ENCODE measurements around the gene CHD8.
"Not testable (repeated sequence)": the region's sequence is repeated elsewhere in the genome, so short reads cannot be mapped to it uniquely, and the experiment has no call there.

Gene CHD8

GRCh38 chr14:21406213-21406612 is 49.7 kb downstream of the CHD8 start:
- TF ChIP-seq POLR2A (IDR thresholded peaks at IDR 0.05; ENCODE audit: low read length) (no peak), GATA1 (IDR thresholded peaks at IDR 0.05; ENCODE audit: low read depth, low read length) (no peak)
- no peak for DNase-seq

DNA sequence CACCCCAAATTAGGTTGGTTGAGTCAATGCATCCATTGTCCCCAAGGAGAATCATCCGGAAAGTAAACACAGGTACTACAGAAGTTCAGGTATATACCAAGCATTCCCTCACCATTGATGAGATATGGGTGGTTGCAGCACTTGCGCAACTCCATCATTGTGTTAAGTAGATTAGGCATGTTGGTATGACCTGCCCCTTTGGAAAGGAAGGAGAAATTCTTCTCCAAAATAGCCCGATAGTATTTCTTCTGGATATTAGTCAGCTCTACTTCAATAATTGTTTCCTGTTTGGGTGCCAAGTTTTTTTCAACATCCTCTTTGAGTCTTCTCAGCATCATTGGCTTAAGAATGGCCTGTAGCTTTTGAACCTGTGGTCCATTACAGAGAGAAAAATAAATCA is 50.8 kb downstream of the CHD8 start:
- no peak for DNase-seq

DNA sequence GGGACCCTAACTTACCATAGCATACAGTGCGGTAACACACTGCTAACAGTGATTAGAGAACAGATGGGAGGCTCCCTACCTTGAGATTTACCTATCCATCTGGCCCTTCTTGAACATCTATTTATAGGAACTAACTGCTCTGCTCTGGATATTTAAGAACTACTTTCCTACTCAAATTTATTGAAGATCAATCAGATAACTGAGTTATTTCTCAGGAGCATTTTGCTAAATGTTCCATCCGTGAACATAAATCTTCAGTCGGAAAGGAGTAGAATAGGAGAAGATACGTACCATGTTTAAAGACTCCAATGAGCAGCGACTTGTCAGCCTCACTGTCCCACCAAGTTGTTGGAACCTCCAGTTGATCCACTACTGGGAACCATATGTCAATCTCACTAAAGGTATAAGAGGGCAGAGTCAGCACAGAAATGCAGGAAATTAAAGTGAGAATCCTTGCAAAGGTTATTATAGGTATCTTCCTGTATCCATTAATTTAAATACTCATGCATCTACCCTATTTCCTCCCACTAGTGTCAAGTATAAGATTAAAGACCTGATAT is 56.5 kb downstream of the CHD8 start:
- TF ChIP-seq GATA1 (IDR thresholded peaks at IDR 0.05; ENCODE audit: low read depth, low read length), result no peak
- no peak for DNase-seq

More for the DNA sequence above, 50.8 kb downstream of the CHD8 start:
- TF ChIP-seq GATA1 (IDR thresholded peaks at IDR 0.05; ENCODE audit: low read depth, low read length) (no peak), POLR2A (IDR thresholded peaks at IDR 0.05; ENCODE audit: low read length) (no peak)

DNA sequence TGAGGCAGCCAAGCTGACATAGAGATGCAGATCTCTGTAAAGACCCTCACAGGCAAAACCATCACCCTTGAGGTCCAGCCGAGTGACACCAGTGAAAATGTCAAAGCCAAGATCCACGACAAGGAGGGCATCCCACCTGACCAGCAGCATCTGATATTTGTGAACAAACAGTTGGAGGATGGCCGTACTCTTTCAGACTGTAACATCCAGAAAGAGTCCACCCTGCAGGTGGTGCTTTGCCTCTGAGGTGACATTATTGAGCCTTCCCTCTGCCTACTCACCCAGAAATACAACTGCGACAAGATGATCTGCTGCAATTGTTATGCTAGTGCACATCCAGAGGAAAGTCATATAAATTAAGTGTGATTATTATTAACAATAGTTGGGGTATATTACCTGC is 57.0 kb downstream of the CHD8 start:
- no peak for DNase-seq
- no peak for TF ChIP-seq POLR2A (IDR thresholded peaks at IDR 0.05; ENCODE audit: low read length)
- no peak for TF ChIP-seq GATA1 (IDR thresholded peaks at IDR 0.05; ENCODE audit: low read depth, low read length)

GRCh38 chr14:21395450-21395849 is 60.5 kb downstream of the CHD8 start:
- TF ChIP-seq POLR2A (IDR thresholded peaks at IDR 0.05; ENCODE audit: low read length) (no peak), GATA1 (IDR thresholded peaks at IDR 0.05; ENCODE audit: low read depth, low read length) (no peak)
- DNase-seq, result no peak

GRCh38 chr14:21385188-21385904 is 70.6 kb downstream of the CHD8 start:
- TF ChIP-seq POLR2A (IDR thresholded peaks at IDR 0.05; ENCODE audit: low read length) (no peak), GATA1 (IDR thresholded peaks at IDR 0.05; ENCODE audit: low read depth, low read length) (no peak)
- DNase-seq, result no peak

DNA sequence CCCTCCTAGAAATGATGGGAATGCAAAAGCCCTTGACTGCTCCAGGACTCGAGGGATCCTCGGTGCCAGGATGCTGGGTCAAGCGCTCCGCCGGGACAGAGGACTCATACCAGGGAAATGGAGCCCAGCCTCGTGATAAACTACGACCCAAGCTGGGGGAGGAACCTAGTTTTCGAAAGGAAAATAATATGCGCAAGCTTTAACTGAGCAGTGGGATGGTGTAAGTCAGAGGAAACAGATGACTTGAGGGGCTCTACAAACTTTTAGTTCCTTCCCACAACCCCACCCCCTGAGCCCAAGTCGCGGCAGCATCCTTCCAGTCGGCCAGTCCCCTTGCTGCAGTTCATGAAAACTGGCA is 71.5 kb downstream of the CHD8 start:
- no peak for TF ChIP-seq POLR2A (IDR thresholded peaks at IDR 0.05; ENCODE audit: low read length)
- no peak for TF ChIP-seq GATA1 (IDR thresholded peaks at IDR 0.05; ENCODE audit: low read depth, low read length)
- DNase-seq, result peak in 1 of 2 experiments; percentile 74

GRCh38 chr14:21383848-21384493 is 72.0 kb downstream of the CHD8 start, which contains the start of gene SUPT16H:
TSS of gene SUPT16H (minus strand) at chr14:21384019. CDS start at chr14:21383927, 92 bp downstream.
- TF ChIP-seq GATA1 (IDR thresholded peaks at IDR 0.05; ENCODE audit: low read depth, low read length) (no peak), POLR2A (IDR thresholded peaks at IDR 0.05; ENCODE audit: low read length) (peak; percentile 86)
- peak; percentile 96 for DNase-seq

GRCh38 chr14:21382886-21383847 is 72.8 kb downstream of the CHD8 start:
- peak; percentile 72 to 77 for DNase-seq

DNA sequence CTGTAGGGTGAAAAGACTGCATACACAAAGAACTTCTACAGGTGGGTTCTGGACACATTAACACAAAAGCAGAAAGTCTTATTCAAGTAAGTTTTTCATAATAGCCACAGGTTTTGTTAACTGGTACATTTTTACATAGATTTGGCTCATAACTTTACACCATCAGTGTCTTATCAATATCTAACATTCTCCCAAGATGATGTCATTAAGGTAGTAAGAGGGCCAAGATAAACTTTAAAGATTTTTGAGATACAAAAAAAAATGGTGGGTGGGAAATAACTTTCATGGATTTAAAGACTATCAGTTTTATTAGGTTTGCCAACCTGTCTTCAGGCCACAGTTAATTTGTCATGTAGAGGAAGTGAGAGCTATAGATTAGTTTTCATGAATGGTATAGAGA is 73.8 kb downstream of the CHD8 start:
- peak; percentile 41 to 53 for DNase-seq
- no peak for TF ChIP-seq GATA1 (IDR thresholded peaks at IDR 0.05; ENCODE audit: low read depth, low read length)
- TF ChIP-seq POLR2A (IDR thresholded peaks at IDR 0.05; ENCODE audit: low read length), result no peak

More at GRCh38 chr14:21382886-21383847, 72.8 kb downstream of the CHD8 start:
- TF ChIP-seq GATA1 (IDR thresholded peaks at IDR 0.05; ENCODE audit: low read depth, low read length), result no peak

GRCh38 chr14:21379338-21379737 is 76.6 kb downstream of the CHD8 start:
- no peak for DNase-seq
- TF ChIP-seq POLR2A (IDR thresholded peaks at IDR 0.05; ENCODE audit: low read length) (no peak), GATA1 (IDR thresholded peaks at IDR 0.05; ENCODE audit: low read depth, low read length) (no peak)

GRCh38 chr14:21373980-21374379 is 81.9 kb downstream of the CHD8 start:
- no peak for DNase-seq
- no peak for TF ChIP-seq GATA1 (IDR thresholded peaks at IDR 0.05; ENCODE audit: low read depth, low read length)
- no peak for TF ChIP-seq POLR2A (IDR thresholded peaks at IDR 0.05; ENCODE audit: low read length)

GRCh38 chr14:21372814-21373213 is 83.1 kb downstream of the CHD8 start:
- not testable (repeated sequence) for DNase-seq
